AG10803 (cell line): Measurements from ENCODE around the gene FBXW5.

ENCODE experiments used
- DNase-seq: peaks from one replicate; pipeline ENCODE4 v3.0.0; 2010; ENCODE audit warnings: low read depth
- H3K4me3 ChIP-seq: 2 replicates; pipeline ENCODE4 v1.5.1; 2011; ENCODE audit warnings: mild to moderate bottlenecking, low read length, control low read depth
- CTCF ChIP-seq: conservative IDR thresholded peaks from 2 replicates; pipeline ENCODE4 v1.5.1; 2011; ENCODE audit warnings: mild to moderate bottlenecking, low read length, control low read depth, inconsistent platforms

The FBXW5 gene

GRCh38 chr9:136910197-136910900, 34.2 kb downstream of the FBXW5 start:
- TF ChIP-seq CTCF: no peak
- no peak for DNase-seq
- H3K4me3 ChIP-seq: no peak overlapping the region

- no peak for DNase-seq
- no peak overlapping the region for H3K4me3 ChIP-seq
- no peak for TF ChIP-seq CTCF
Measured at GRCh38 chr9:136907011-136907914, 37.3 kb downstream of the FBXW5 start.

GRCh38 chr9:136906266-136906665, 38.3 kb downstream of the FBXW5 start:
- no peak for DNase-seq
- no peak overlapping the region for H3K4me3 ChIP-seq
- TF ChIP-seq CTCF: no peak

- no peak overlapping the region for H3K4me3 ChIP-seq
- DNase-seq: no peak
- TF ChIP-seq CTCF: no peak
Measured at GRCh38 chr9:136903041-136903554, 41.4 kb downstream of the FBXW5 start.

- peak; percentile 68 for DNase-seq
- H3K4me3 ChIP-seq: no peak overlapping the region; the same call in 1 of the 2 replicates
- TF ChIP-seq CTCF: no peak
Measured at GRCh38 chr9:136902259-136902821, 42.2 kb downstream of the FBXW5 start.

- no peak for TF ChIP-seq CTCF
- peak; percentile 44 for DNase-seq
- H3K4me3 ChIP-seq: peak overlapping the region; percentile 22; the same call in 1 of the 2 replicates
Measured at GRCh38 chr9:136901516-136902258, 42.9 kb downstream of the FBXW5 start.
